WTC11 (cell line): ENCODE measurements around the gene TWIST2. TPM values are rescaled to one million over a fixed set of nuclear protein-coding genes. Genes with fewer than 3 reads are reported as not detected.

ENCODE experiments used
- ATAC-seq: fragments of 200-7000 bp; cut with Tn5 transposase; 2 replicates; pipeline ENCODE4 v1.10.0; 2021; ENCODE audit warnings: mild to moderate bottlenecking, moderate library complexity
- CTCF ChIA-PET: fragments of 300-600 bp; sonication (Branson Sonifier 250); formaldehyde crosslinking; loops from one replicate; lab custom pipeline; 2021; ENCODE audit warnings: antibody characterized with exemption; lab: Charles Lee
- POLR2A ChIA-PET: fragments of 350-600 bp; sonication (Branson Sonifier 250); formaldehyde crosslinking; loops from one replicate; lab custom pipeline; 2021; ENCODE audit warnings: antibody characterized with exemption; lab: Charles Lee
- DNase-seq: peaks from one replicate; pipeline ENCODE4 v3.0.0; 2021; ENCODE audit warnings: low spot score
- H3K27ac Mint-ChIP-seq: 2 replicates; pipeline ENCODE4 v1.8.0; 2021; ENCODE audit warnings: mixed read lengths
- H3K27me3 Mint-ChIP-seq: 2 replicates; pipeline ENCODE4 v1.8.0; 2021; ENCODE audit warnings: low read depth, mild to moderate bottlenecking, moderate library complexity, mixed read lengths
- H3K36me3 Mint-ChIP-seq: 2 replicates; pipeline ENCODE4 v1.8.0; 2021; ENCODE audit warnings: mixed read lengths
- H3K4me1 Mint-ChIP-seq: 2 replicates; pipeline ENCODE4 v1.8.0; 2022; ENCODE audit warnings: mixed read lengths
- H3K4me3 Mint-ChIP-seq: 2 replicates; pipeline ENCODE4 v1.8.0; 2021; ENCODE audit warnings: mild to moderate bottlenecking, moderate library complexity, mixed read lengths
- H3K9me3 Mint-ChIP-seq: 2 replicates; pipeline ENCODE4 v1.8.0; 2021; ENCODE audit warnings: mixed read lengths
- ARID4B ChIP-seq: sonication (generic); formaldehyde crosslinking; IDR thresholded peaks from 2 replicates; pipeline ENCODE4 v1.8.0; 2023; ENCODE audit warnings: missing genetic modification reagents, mild to moderate bottlenecking, borderline replicate concordance
- CTCF ChIP-seq: fragments of 200-600 bp; IDR thresholded peaks from 2 replicates; pipeline ENCODE4 v1.8.0; 2022; ENCODE audit warnings: antibody characterized with exemption
- E2F4 ChIP-seq: sonication (generic); formaldehyde crosslinking; IDR thresholded peaks from 2 replicates; pipeline ENCODE4 v1.8.1; 2022; ENCODE audit warnings: low read depth, mild to moderate bottlenecking, moderate library complexity, missing genetic modification reagents, borderline replicate concordance
- E2F5 ChIP-seq: sonication (generic); formaldehyde crosslinking; IDR thresholded peaks from 2 replicates; pipeline ENCODE4 v1.8.1; 2022; ENCODE audit warnings: mild to moderate bottlenecking, moderate library complexity, missing genetic modification reagents
- FOXJ3 ChIP-seq: sonication (generic); formaldehyde crosslinking; IDR thresholded peaks from 2 replicates; pipeline ENCODE4 v1.9.0; 2021; ENCODE audit warnings: missing genetic modification reagents, mild to moderate bottlenecking, borderline replicate concordance
- FOXP4 ChIP-seq: sonication (generic); formaldehyde crosslinking; IDR thresholded peaks from 2 replicates; pipeline ENCODE4 v1.8.0; 2022; ENCODE audit warnings: mild to moderate bottlenecking, missing genetic modification reagents
- HMGA2 ChIP-seq: fragments of 250-450 bp; sonication (Bioruptor Pico); IDR thresholded peaks from 2 replicates; pipeline ENCODE4 v1.4.0; 2021; ENCODE audit warnings: mild to moderate bottlenecking, moderate library complexity
- HMGXB4 ChIP-seq: sonication (generic); formaldehyde crosslinking; IDR thresholded peaks from 2 replicates; pipeline ENCODE4 v1.8.1; 2023; ENCODE audit warnings: mild to moderate bottlenecking, moderate library complexity, missing genetic modification reagents
- JAZF1 ChIP-seq: fragments of 250-450 bp; sonication (Bioruptor Pico); IDR thresholded peaks from 2 replicates; pipeline ENCODE4 v1.9.0; 2021; ENCODE audit warnings: moderate library complexity, mild to moderate bottlenecking, inconsistent platforms
- JUN ChIP-seq: sonication (generic); formaldehyde crosslinking; IDR thresholded peaks from 2 replicates; pipeline ENCODE4 v1.8.0; 2023; ENCODE audit warnings: mild to moderate bottlenecking, missing genetic modification reagents
- MAX ChIP-seq: sonication (generic); formaldehyde crosslinking; IDR thresholded peaks from 2 replicates; pipeline ENCODE4 v1.8.0; 2022; ENCODE audit warnings: mild to moderate bottlenecking, missing genetic modification reagents
- MXD4 ChIP-seq: fragments of 250-450 bp; sonication (Bioruptor Pico); IDR thresholded peaks from 2 replicates; pipeline ENCODE4 v1.8.0; 2021; ENCODE audit warnings: mild to moderate bottlenecking, moderate library complexity, borderline replicate concordance
- MYBL2 ChIP-seq: sonication (generic); formaldehyde crosslinking; IDR thresholded peaks from 2 replicates; pipeline ENCODE4 v1.8.1; 2023; ENCODE audit warnings: mild to moderate bottlenecking, moderate library complexity, missing genetic modification reagents
- NFATC4 ChIP-seq: fragments of 250-450 bp; sonication (Bioruptor Pico); IDR thresholded peaks from 2 replicates; pipeline ENCODE4 v1.9.0; 2021; ENCODE audit warnings: mild to moderate bottlenecking
- NFE2L1 ChIP-seq: sonication (generic); formaldehyde crosslinking; IDR thresholded peaks from 2 replicates; pipeline ENCODE4 v1.8.1; 2023; ENCODE audit warnings: missing genetic modification reagents
- NR2C2 ChIP-seq: sonication (generic); formaldehyde crosslinking; IDR thresholded peaks from 2 replicates; pipeline ENCODE4 v1.8.0; 2022; ENCODE audit warnings: mild to moderate bottlenecking, missing genetic modification reagents
- RORB ChIP-seq: fragments of 250-450 bp; sonication (Bioruptor Pico); IDR thresholded peaks from 2 replicates; pipeline ENCODE4 v1.9.0; 2021; ENCODE audit warnings: mild to moderate bottlenecking
- SP1 ChIP-seq: sonication (generic); formaldehyde crosslinking; conservative IDR thresholded peaks from 2 replicates; pipeline ENCODE4 v1.8.1; 2022; ENCODE audit warnings: missing genetic modification reagents
- ZBTB43 ChIP-seq: sonication (generic); formaldehyde crosslinking; IDR thresholded peaks from 2 replicates; pipeline ENCODE4 v1.8.1; 2023; ENCODE audit warnings: mild to moderate bottlenecking, missing genetic modification reagents
- total RNA-seq: library from RNA; stranded (reverse); gene quantifications from 3 replicates; pipeline ENCODE4 v1.2.3, GENCODE V29; 2021

Gene TWIST2
- total RNA-seq, 1 experiment from 2014 or later = 5.7 TPM

GRCh38 chr2:238817382-238817781 lies 30.5 kb upstream of the TWIST2 start:
- DNase-seq = no peak
- H3K4me1 Mint-ChIP-seq = peaks cover 20% of the 10 kb centered on the region
- TF ChIP-seq E2F5 (CRISPR knock-in tag) (no peak), MAX (CRISPR knock-in tag) (0 out of 2 replicates have a peak, but pooled peaks have one; percentile 20), HMGXB4 (CRISPR knock-in tag) (no peak), JUN (CRISPR knock-in tag) (no peak)
- H3K4me3 Mint-ChIP-seq = no peak overlapping the region
- CTCF ChIA-PET = interaction anchor here (1.5 kb wide), 1 partner anchor 30 kb away, joined by 5 read pairs; the partner anchor contains the start of gene TWIST2
- H3K9me3 Mint-ChIP-seq = peaks cover 14% of the 10 kb centered on the region
- no peak overlapping the region for H3K27ac Mint-ChIP-seq
- peak; percentile 44 for ATAC-seq
- POLR2A ChIA-PET = no interaction called here
- H3K27me3 Mint-ChIP-seq = peaks cover 4% of the 10 kb centered on the region; the same call in 1 of the 2 replicates
- no peaks in the 10 kb centered on the region for H3K36me3 Mint-ChIP-seq

GRCh38 chr2:238817891-238818290 lies 30.0 kb upstream of the TWIST2 start:
- Mint-ChIP-seq H3K36me3 (no peaks in the 10 kb centered on the region), H3K9me3 (peaks cover 20% of the 10 kb centered on the region), H3K27ac (no peak overlapping the region), H3K27me3 (peaks cover 4% of the 10 kb centered on the region), H3K4me3 (no peak overlapping the region), H3K4me1 (peaks cover 20% of the 10 kb centered on the region)
- POLR2A ChIA-PET = no interaction called here
- ATAC-seq = no peak
- CTCF ChIA-PET = interaction anchor here (1.5 kb wide), 1 partner anchor 30 kb away, joined by 5 read pairs; the partner anchor contains the start of gene TWIST2
- no peak for DNase-seq
- no peak for TF ChIP-seq NR2C2 (CRISPR knock-in tag)
- TF ChIP-seq SP1 (CRISPR knock-in tag) = no peak
- no peak for TF ChIP-seq JAZF1 (CRISPR knock-in tag)
- no peak for TF ChIP-seq ARID4B (CRISPR knock-in tag)
- no peak for TF ChIP-seq NFATC4 (CRISPR knock-in tag)
- no peak for TF ChIP-seq MXD4
- TF ChIP-seq HMGA2 (CRISPR knock-in tag) = no peak
- TF ChIP-seq ZBTB43 = no peak
- no peak for TF ChIP-seq E2F4 (CRISPR knock-in tag)
- no peak for TF ChIP-seq CTCF
- TF ChIP-seq RORB = no peak
- TF ChIP-seq NFE2L1 (CRISPR knock-in tag) = no peak
- TF ChIP-seq HMGXB4 (CRISPR knock-in tag) = no peak
- no peak for TF ChIP-seq FOXJ3 (CRISPR knock-in tag)
- no peak for TF ChIP-seq MYBL2 (CRISPR knock-in tag)
- TF ChIP-seq FOXP4 = no peak
